GM08714 (cell line): ENCODE results near the gene AMZ2.
"Not testable (repeated sequence)": the region's sequence is repeated elsewhere in the genome, so short reads cannot be mapped to it uniquely, and the experiment has no call there.

ENCODE experiments used
- H3K4me3 ChIP-seq: fragments of 200-500 bp; sonication (Bioruptor generic); 2 replicates; pipeline ENCODE4 v1.5.1; 2014; ENCODE audit warnings: mild to moderate bottlenecking, low read length, inconsistent platforms
- ZNF274 ChIP-seq: IDR thresholded peaks from 2 replicates; pipeline ENCODE4 v1.6.1; 2012; ENCODE audit warnings: mild to moderate bottlenecking, low read depth, low read length

The AMZ2 gene

GRCh38 chr17:68238164-68238870 lies 9.5 kb upstream of the AMZ2 start:
- TF ChIP-seq ZNF274: no peak

GRCh38 chr17:68238871-68239253 lies 9.0 kb upstream of the AMZ2 start:
- H3K4me3 ChIP-seq: peak overlapping the region; percentile 12; the same call in 1 of the 2 replicates
- no peak for TF ChIP-seq ZNF274

More at GRCh38 chr17:68238164-68238870, 9.5 kb upstream of the AMZ2 start:
- peak overlapping the region; percentile 57; the same call in 1 of the 2 replicates for H3K4me3 ChIP-seq

GRCh38 chr17:68239632-68240366 lies 8.0 kb upstream of the AMZ2 start:
- TF ChIP-seq ZNF274: no peak
- H3K4me3 ChIP-seq: no peak overlapping the region

- H3K4me3 ChIP-seq: peak overlapping the region; percentile 63; the same call in 1 of the 2 replicates
- no peak for TF ChIP-seq ZNF274
These were observed 1.4 kb upstream of the AMZ2 start for GRCh38 chr17:68246271-68247028.

GRCh38 chr17:68248199-68248825 lies 469 bp downstream of the AMZ2 start:
- H3K4me3 ChIP-seq: peak overlapping the region; percentile 66

GRCh38 chr17:68248891-68249290 lies 1.0 kb downstream of the AMZ2 start:
- peak overlapping the region; percentile 66; the same call in 1 of the 2 replicates for H3K4me3 ChIP-seq
- no peak for TF ChIP-seq ZNF274

More at GRCh38 chr17:68248199-68248825, 469 bp downstream of the AMZ2 start:
- no peak for TF ChIP-seq ZNF274

- no peak overlapping the region for H3K4me3 ChIP-seq
- no peak for TF ChIP-seq ZNF274
These were observed 1.5 kb downstream of the AMZ2 start for GRCh38 chr17:68249354-68249765.

- not testable (repeated sequence) for H3K4me3 ChIP-seq
These were observed 5.6 kb downstream of the AMZ2 start for GRCh38 chr17:68253426-68253825.

- H3K4me3 ChIP-seq: no peak overlapping the region
- no peak for TF ChIP-seq ZNF274
These were observed 7.3 kb downstream of the AMZ2 start for GRCh38 chr17:68255151-68255550.

GRCh38 chr17:68255731-68256538 lies 8.1 kb downstream of the AMZ2 start:
- no peak for TF ChIP-seq ZNF274
- no peak overlapping the region for H3K4me3 ChIP-seq

- H3K4me3 ChIP-seq: not testable (repeated sequence)
These were observed 8.9 kb downstream of the AMZ2 start for GRCh38 chr17:68256701-68257100.

GRCh38 chr17:68257934-68258333 lies 10.1 kb downstream of the AMZ2 start:
- no peak overlapping the region for H3K4me3 ChIP-seq
- no peak for TF ChIP-seq ZNF274

GRCh38 chr17:68258890-68259647 lies 11.2 kb downstream of the AMZ2 start:
- H3K4me3 ChIP-seq: peak overlapping the region; percentile 45; the same call in 1 of the 2 replicates

GRCh38 chr17:68259648-68259951 lies 11.8 kb downstream of the AMZ2 start:
- not testable (repeated sequence) for H3K4me3 ChIP-seq
